IMR-90 (cell line): Measurements from ENCODE around the gene IL3RA. TPM values are rescaled to one million over a fixed set of nuclear protein-coding genes. Genes with fewer than 3 reads are reported as not detected.

Source experiments
- ATAC-seq: fragments of 200-7000 bp; cut with Tn5 transposase; 2 replicates; pipeline ENCODE4 v1.9.1; 2020; ENCODE audit warnings: low read depth, mild to moderate bottlenecking, moderate library complexity
- BruUV-seq: library from RNA; stranded (reverse); fragments of 400-500 nt; replicated peaks from 2 replicates; lab custom pipeline; 2021; lab: Mats Ljungman, UMichigan
- CTCF ChIA-PET: fragments of 300-600 bp; formaldehyde crosslinking; extraction: SDS; loops from one replicate; lab custom pipeline; 2021; ENCODE audit warnings: antibody characterized with exemption; lab: Yijun Ruan, JAX
- POLR2A ChIA-PET: fragments of 300-600 bp; sonication (Branson Sonifier 250); formaldehyde crosslinking; loops from one replicate; lab custom pipeline; 2022; ENCODE audit warnings: antibody characterized with exemption; ENCODE audit not compliant: unreplicated experiment; lab: Charles Lee
- DNase-seq: peaks from one replicate; pipeline ENCODE4 v3.0.0; 2013
- H2AFZ ChIP-seq: replicated peaks from 2 replicates; pipeline ENCODE3; 2013; ENCODE audit warnings: low read length, mild to moderate bottlenecking; ENCODE audit not compliant: poor library complexity
- H2AK5ac ChIP-seq: 2 replicates; pipeline ENCODE4 v1.6.1; 2013; ENCODE audit warnings: low read depth, low read length, inconsistent platforms
- H2AK9ac ChIP-seq: replicated peaks from 2 replicates; pipeline ENCODE3; 2013; ENCODE audit warnings: mild to moderate bottlenecking, low read depth, low read length, moderate library complexity; ENCODE audit not compliant: poor library complexity
- H2BK120ac ChIP-seq: 2 replicates; pipeline ENCODE4 v1.6.1; 2013; ENCODE audit warnings: low read depth, low read length, inconsistent platforms
- H2BK15ac ChIP-seq: 3 replicates; pipeline ENCODE4 v1.6.1; 2013; ENCODE audit warnings: low read depth, low read length, inconsistent platforms
- H2BK20ac ChIP-seq: 2 replicates; pipeline ENCODE4 v1.6.1; 2013; ENCODE audit warnings: low read depth, mild to moderate bottlenecking, inconsistent platforms, low read length, moderate library complexity
- H2BK5ac ChIP-seq: 2 replicates; pipeline ENCODE4 v1.6.1; 2013; ENCODE audit warnings: mild to moderate bottlenecking, low read depth, low read length, inconsistent platforms; ENCODE audit not compliant: poor library complexity, severe bottlenecking
- H3K14ac ChIP-seq: replicated peaks from 2 replicates; pipeline ENCODE4 v1.6.1; 2013; ENCODE audit warnings: low read depth, low read length, inconsistent platforms
- H3K18ac ChIP-seq: 2 replicates; pipeline ENCODE4 v1.6.1; 2013; ENCODE audit warnings: low read depth, low read length, control low read depth
- H3K23ac ChIP-seq: 2 replicates; pipeline ENCODE4 v1.6.1; 2013; ENCODE audit warnings: low read depth, low read length, inconsistent platforms
- H3K27ac ChIP-seq: 2 replicates; pipeline ENCODE4 v1.5.1; 2013; ENCODE audit warnings: mild to moderate bottlenecking, control low read depth, low read length; ENCODE audit not compliant: insufficient read depth
- H3K27me3 ChIP-seq: 2 replicates; pipeline ENCODE4 v1.6.1; 2013; ENCODE audit warnings: low read length; ENCODE audit not compliant: control insufficient read depth, insufficient read depth
- H3K36me3 ChIP-seq: 2 replicates; pipeline ENCODE4 v1.6.1; 2013; ENCODE audit warnings: low read length, mixed read lengths; ENCODE audit not compliant: control insufficient read depth, insufficient read depth
- H3K4ac ChIP-seq: 2 replicates; pipeline ENCODE4 v1.6.1; 2013; ENCODE audit warnings: low read depth, low read length, inconsistent platforms
- H3K4me1 ChIP-seq: 2 replicates; pipeline ENCODE4 v1.6.1; 2013; ENCODE audit warnings: low read length, mixed read lengths; ENCODE audit not compliant: control insufficient read depth, insufficient read depth
- H3K4me2 ChIP-seq: 2 replicates; pipeline ENCODE4 v1.6.1; 2013; ENCODE audit warnings: low read depth, mild to moderate bottlenecking, control low read depth, low read length, moderate library complexity
- H3K4me3 ChIP-seq: 2 replicates; pipeline ENCODE4 v1.5.1; 2013; ENCODE audit warnings: low read depth, mild to moderate bottlenecking, control low read depth, low read length, moderate library complexity; ENCODE audit not compliant: insufficient read depth
- H3K56ac ChIP-seq: 2 replicates; pipeline ENCODE4 v1.6.1; 2013; ENCODE audit warnings: low read length, inconsistent platforms; ENCODE audit not compliant: insufficient read depth; ENCODE audit errors: extremely low read depth
- H3K79me1 ChIP-seq, 2 experiments: 2 replicates each; pipeline ENCODE4 v1.6.1; 2013; ENCODE audit warnings: low read length in 2 of 2, inconsistent platforms in 1 of 2, low read depth in 1 of 2
- H3K9ac ChIP-seq: 2 replicates; pipeline ENCODE4 v1.6.1; 2013; ENCODE audit warnings: low read depth, low read length, control low read depth
- H3K9me1 ChIP-seq: 2 replicates; pipeline ENCODE4 v1.6.1; 2013; ENCODE audit warnings: low read length, inconsistent platforms; ENCODE audit not compliant: insufficient read depth
- H3K9me3 ChIP-seq: 2 replicates; pipeline ENCODE4 v1.6.1; 2013; ENCODE audit warnings: low read length; ENCODE audit not compliant: control insufficient read depth, insufficient read depth
- H4K20me1 ChIP-seq: 2 replicates; pipeline ENCODE4 v1.6.1; 2013; ENCODE audit warnings: low read length, inconsistent platforms; ENCODE audit not compliant: insufficient read depth
- H4K5ac ChIP-seq: 2 replicates; pipeline ENCODE4 v1.6.1; 2013; ENCODE audit warnings: mild to moderate bottlenecking, low read depth, low read length, control low read depth
- H4K8ac ChIP-seq, 2 experiments: 2 replicates each; pipeline ENCODE4 v1.6.1; 2013; ENCODE audit warnings: low read depth in 2 of 2, low read length in 2 of 2, control low read depth in 1 of 2, inconsistent platforms in 1 of 2
- H4K91ac ChIP-seq: 2 replicates; pipeline ENCODE4 v1.6.1; 2013; ENCODE audit warnings: low read depth, low read length, inconsistent platforms; ENCODE audit not compliant: insufficient read depth
- BHLHE40 ChIP-seq: fragments of 150-350 bp; IDR thresholded peaks from 2 replicates; pipeline ENCODE4 v1.6.1; 2016; ENCODE audit warnings: mild to moderate bottlenecking, low read depth, low read length
- CEBPB ChIP-seq: IDR thresholded peaks from 2 replicates; pipeline ENCODE4 v1.6.1; 2012; ENCODE audit warnings: low read depth, low read length, improper control_type of control experiment
- FOS ChIP-seq: fragments of 150-350 bp; IDR thresholded peaks from 2 replicates; pipeline ENCODE4 v1.6.1; 2016; ENCODE audit warnings: low read depth, low read length
- MAZ ChIP-seq: IDR thresholded peaks from 2 replicates; pipeline ENCODE4 v1.6.1; 2012; ENCODE audit warnings: low read depth, mild to moderate bottlenecking, low read length, improper control_type of control experiment, moderate library complexity, borderline replicate concordance
- NFE2L2 ChIP-seq: fragments of 150-350 bp; IDR thresholded peaks from 2 replicates; pipeline ENCODE4 v1.6.1; 2016; ENCODE audit warnings: low read depth, mild to moderate bottlenecking, low read length
- RCOR1 ChIP-seq: IDR thresholded peaks from 2 replicates; pipeline ENCODE4 v1.6.1; 2012; ENCODE audit warnings: mild to moderate bottlenecking, low read length, improper control_type of control experiment; ENCODE audit not compliant: insufficient replicate concordance
- RFX5 ChIP-seq: IDR thresholded peaks from 2 replicates; pipeline ENCODE4 v1.8.0; 2012; ENCODE audit warnings: low read depth, mild to moderate bottlenecking, low read length, moderate library complexity
- SMC3 ChIP-seq: fragments of 150-350 bp; IDR thresholded peaks from 2 replicates; pipeline ENCODE4 v1.6.1; 2016; ENCODE audit warnings: low read depth, mild to moderate bottlenecking, antibody characterized with exemption, low read length, moderate library complexity
- USF2 ChIP-seq: fragments of 150-350 bp; IDR thresholded peaks from 2 replicates; pipeline ENCODE4 v1.6.1; 2017; ENCODE audit warnings: mild to moderate bottlenecking, antibody characterized with exemption, low read length, low read depth
- WGBS, 2 experiments: methylation state at CpG; one replicate each; pipeline versions ENCODE4 v1.1.5 to v1.1.7; 2013; ENCODE audit warnings: missing lambda C conversion rate in 2 of 2; ENCODE audit not compliant: insufficient read length in 1 of 2; ENCODE audit errors: extremely low coverage in 2 of 2; 5-methylcytosine and 5-hydroxymethylcytosine counted together
- dilution Hi-C: fragments of 300-500 bp; cut with HindIII; formaldehyde crosslinking; loops from one replicate; pipeline ENCODE4 v1.14.3; 2018; ENCODE audit warnings: low sequenced_read_pairs; ENCODE audit not compliant: unreplicated experiment
- in situ Hi-C: fragments of 300-500 bp; cut with MboI; formaldehyde crosslinking; loops from 3 replicates; pipeline ENCODE4 v1.14.3; 2019; ENCODE audit warnings: low sequenced_read_pairs, inconsistent platforms, mixed read lengths
- intact Hi-C: fragments of 100-400 bp; cut with micrococcal nuclease; formaldehyde crosslinking; loops from 2 replicates; pipeline ENCODE4 v1.10.0; 2022
- polyA plus RNA-seq, 3 experiments: library from polyadenylated mRNA; depleted of rRNA; stranded (reverse); fragments of >200 nt; gene quantifications; 2 replicates each; pipeline ENCODE4 v1.2.3, GENCODE V29; 2012; ENCODE audit warnings: low replicate concordance in 1 of 3
- total RNA-seq: library from RNA; depleted of rRNA; stranded (reverse); fragments of >200 nt; gene quantifications from 2 replicates; pipeline ENCODE4 v1.2.3, GENCODE V29; 2012
- TF ChIP-seq, protein P1 (sequence below): conservative IDR thresholded peaks from 2 replicates; pipeline ENCODE4 v1.5.1; 2012; ENCODE audit warnings: mild to moderate bottlenecking, low read depth, low read length, improper control_type of control experiment

The IL3RA gene
- total and polyA plus RNA-seq, 2 of the 4 experiments (the other 2 are of a cell fraction), result not detected

GRCh38 chrX:1430451-1430850 lies 93.9 kb downstream of the IL3RA start:
- WGBS, 2 experiments, result no CpG with 5 or more reads among the region's 10 CpGs
- no peak overlapping the region for H3K18ac ChIP-seq
- no peak overlapping the region for H3K27ac ChIP-seq
- no peak overlapping the region for H3K14ac ChIP-seq
- BruUV-seq, result no TSS peak
- H3K56ac ChIP-seq, result no peak overlapping the region
- H3K4me3 ChIP-seq, result no peak overlapping the region
- no peaks in the 10 kb centered on the region for H3K79me1 ChIP-seq
- dilution Hi-C loops, result no loop called here
- no peaks in the 10 kb centered on the region for H3K4me1 ChIP-seq
- intact Hi-C loops, result no loop called here
- no peak overlapping the region for H4K5ac ChIP-seq
- no peaks in the 10 kb centered on the region; the same call in 1 of the 2 replicates for H4K20me1 ChIP-seq
- no peak overlapping the region for H3K23ac ChIP-seq
- H3K9ac ChIP-seq, result no peak overlapping the region
- no peak overlapping the region for H2BK5ac ChIP-seq
- H2BK15ac ChIP-seq, result no peak overlapping the region
- in situ Hi-C loops, result no loop called here
- H3K36me3 ChIP-seq, result peaks cover 31% of the 10 kb centered on the region
- ChIA-PET CTCF (no interaction called here), POLR2A (no interaction called here)
- no peak overlapping the region for H4K8ac ChIP-seq
- no peaks in the 10 kb centered on the region for H3K9me3 ChIP-seq
- no peak overlapping the region for H2AK9ac ChIP-seq
- TF ChIP-seq SMC3 (no peak), NFE2L2 (no peak), BHLHE40 (no peak), CEBPB (no peak), RFX5 (no peak), RCOR1 (no peak), MAZ (no peak), FOS (no peak), USF2 (no peak)
- TF ChIP-seq, protein P1, sequence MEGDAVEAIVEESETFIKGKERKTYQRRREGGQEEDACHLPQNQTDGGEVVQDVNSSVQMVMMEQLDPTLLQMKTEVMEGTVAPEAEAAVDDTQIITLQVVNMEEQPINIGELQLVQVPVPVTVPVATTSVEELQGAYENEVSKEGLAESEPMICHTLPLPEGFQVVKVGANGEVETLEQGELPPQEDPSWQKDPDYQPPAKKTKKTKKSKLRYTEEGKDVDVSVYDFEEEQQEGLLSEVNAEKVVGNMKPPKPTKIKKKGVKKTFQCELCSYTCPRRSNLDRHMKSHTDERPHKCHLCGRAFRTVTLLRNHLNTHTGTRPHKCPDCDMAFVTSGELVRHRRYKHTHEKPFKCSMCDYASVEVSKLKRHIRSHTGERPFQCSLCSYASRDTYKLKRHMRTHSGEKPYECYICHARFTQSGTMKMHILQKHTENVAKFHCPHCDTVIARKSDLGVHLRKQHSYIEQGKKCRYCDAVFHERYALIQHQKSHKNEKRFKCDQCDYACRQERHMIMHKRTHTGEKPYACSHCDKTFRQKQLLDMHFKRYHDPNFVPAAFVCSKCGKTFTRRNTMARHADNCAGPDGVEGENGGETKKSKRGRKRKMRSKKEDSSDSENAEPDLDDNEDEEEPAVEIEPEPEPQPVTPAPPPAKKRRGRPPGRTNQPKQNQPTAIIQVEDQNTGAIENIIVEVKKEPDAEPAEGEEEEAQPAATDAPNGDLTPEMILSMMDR, result no peak
- no peaks in the 10 kb centered on the region; the same call in 1 of the 2 replicates for H3K9me1 ChIP-seq
- no peak overlapping the region for H3K4ac ChIP-seq
- no peak overlapping the region for H2BK120ac ChIP-seq
- no peak overlapping the region for H4K91ac ChIP-seq
- H2AK5ac ChIP-seq, result no peak overlapping the region
- H2BK20ac ChIP-seq, result no peak overlapping the region
- no peak overlapping the region for H3K4me2 ChIP-seq
- no peak overlapping the region for H2AFZ ChIP-seq
- H3K27me3 ChIP-seq, result no peaks in the 10 kb centered on the region
- ATAC-seq (no peak), DNase-seq (no peak)
